IMR-90 (cell line): Measurements from ENCODE around the gene ERGIC1. TPM values are rescaled to one million over a fixed set of nuclear protein-coding genes. Genes with fewer than 3 reads are reported as not detected.

ENCODE experiments used
- ATAC-seq: fragments of 200-7000 bp; cut with Tn5 transposase; 2 replicates; pipeline ENCODE4 v1.9.1; 2020; ENCODE audit warnings: low read depth, mild to moderate bottlenecking, moderate library complexity
- BruUV-seq: library from RNA; stranded (reverse); fragments of 400-500 nt; replicated peaks from 2 replicates; lab custom pipeline; 2021; lab: Mats Ljungman, UMichigan
- CTCF ChIA-PET: fragments of 300-600 bp; formaldehyde crosslinking; extraction: SDS; loops from one replicate; lab custom pipeline; 2021; ENCODE audit warnings: antibody characterized with exemption; lab: Yijun Ruan, JAX
- POLR2A ChIA-PET: fragments of 300-600 bp; sonication (Branson Sonifier 250); formaldehyde crosslinking; loops from one replicate; lab custom pipeline; 2022; ENCODE audit warnings: antibody characterized with exemption; ENCODE audit not compliant: unreplicated experiment; lab: Charles Lee
- DNase-seq: peaks from one replicate; pipeline ENCODE4 v3.0.0; 2013
- H2AFZ ChIP-seq: replicated peaks from 2 replicates; pipeline ENCODE3; 2013; ENCODE audit warnings: low read length, mild to moderate bottlenecking; ENCODE audit not compliant: poor library complexity
- H2AK5ac ChIP-seq: 2 replicates; pipeline ENCODE4 v1.6.1; 2013; ENCODE audit warnings: low read depth, low read length, inconsistent platforms
- H2AK9ac ChIP-seq: replicated peaks from 2 replicates; pipeline ENCODE3; 2013; ENCODE audit warnings: mild to moderate bottlenecking, low read depth, low read length, moderate library complexity; ENCODE audit not compliant: poor library complexity
- H2BK120ac ChIP-seq: 2 replicates; pipeline ENCODE4 v1.6.1; 2013; ENCODE audit warnings: low read depth, low read length, inconsistent platforms
- H2BK15ac ChIP-seq: 3 replicates; pipeline ENCODE4 v1.6.1; 2013; ENCODE audit warnings: low read depth, low read length, inconsistent platforms
- H2BK20ac ChIP-seq: 2 replicates; pipeline ENCODE4 v1.6.1; 2013; ENCODE audit warnings: low read depth, mild to moderate bottlenecking, inconsistent platforms, low read length, moderate library complexity
- H2BK5ac ChIP-seq: 2 replicates; pipeline ENCODE4 v1.6.1; 2013; ENCODE audit warnings: mild to moderate bottlenecking, low read depth, low read length, inconsistent platforms; ENCODE audit not compliant: poor library complexity, severe bottlenecking
- H3K14ac ChIP-seq: replicated peaks from 2 replicates; pipeline ENCODE4 v1.6.1; 2013; ENCODE audit warnings: low read depth, low read length, inconsistent platforms
- H3K18ac ChIP-seq: 2 replicates; pipeline ENCODE4 v1.6.1; 2013; ENCODE audit warnings: low read depth, low read length, control low read depth
- H3K23ac ChIP-seq: 2 replicates; pipeline ENCODE4 v1.6.1; 2013; ENCODE audit warnings: low read depth, low read length, inconsistent platforms
- H3K27ac ChIP-seq: 2 replicates; pipeline ENCODE4 v1.5.1; 2013; ENCODE audit warnings: mild to moderate bottlenecking, control low read depth, low read length; ENCODE audit not compliant: insufficient read depth
- H3K27me3 ChIP-seq: 2 replicates; pipeline ENCODE4 v1.6.1; 2013; ENCODE audit warnings: low read length; ENCODE audit not compliant: control insufficient read depth, insufficient read depth
- H3K36me3 ChIP-seq: 2 replicates; pipeline ENCODE4 v1.6.1; 2013; ENCODE audit warnings: low read length, mixed read lengths; ENCODE audit not compliant: control insufficient read depth, insufficient read depth
- H3K4ac ChIP-seq: 2 replicates; pipeline ENCODE4 v1.6.1; 2013; ENCODE audit warnings: low read depth, low read length, inconsistent platforms
- H3K4me1 ChIP-seq: 2 replicates; pipeline ENCODE4 v1.6.1; 2013; ENCODE audit warnings: low read length, mixed read lengths; ENCODE audit not compliant: control insufficient read depth, insufficient read depth
- H3K4me2 ChIP-seq: 2 replicates; pipeline ENCODE4 v1.6.1; 2013; ENCODE audit warnings: low read depth, mild to moderate bottlenecking, control low read depth, low read length, moderate library complexity
- H3K4me3 ChIP-seq: 2 replicates; pipeline ENCODE4 v1.5.1; 2013; ENCODE audit warnings: low read depth, mild to moderate bottlenecking, control low read depth, low read length, moderate library complexity; ENCODE audit not compliant: insufficient read depth
- H3K56ac ChIP-seq: 2 replicates; pipeline ENCODE4 v1.6.1; 2013; ENCODE audit warnings: low read length, inconsistent platforms; ENCODE audit not compliant: insufficient read depth; ENCODE audit errors: extremely low read depth
- H3K79me1 ChIP-seq, 2 experiments: 2 replicates each; pipeline ENCODE4 v1.6.1; 2013; ENCODE audit warnings: low read length in 2 of 2, inconsistent platforms in 1 of 2, low read depth in 1 of 2
- H3K9ac ChIP-seq: 2 replicates; pipeline ENCODE4 v1.6.1; 2013; ENCODE audit warnings: low read depth, low read length, control low read depth
- H3K9me1 ChIP-seq: 2 replicates; pipeline ENCODE4 v1.6.1; 2013; ENCODE audit warnings: low read length, inconsistent platforms; ENCODE audit not compliant: insufficient read depth
- H3K9me3 ChIP-seq: 2 replicates; pipeline ENCODE4 v1.6.1; 2013; ENCODE audit warnings: low read length; ENCODE audit not compliant: control insufficient read depth, insufficient read depth
- H4K20me1 ChIP-seq: 2 replicates; pipeline ENCODE4 v1.6.1; 2013; ENCODE audit warnings: low read length, inconsistent platforms; ENCODE audit not compliant: insufficient read depth
- H4K5ac ChIP-seq: 2 replicates; pipeline ENCODE4 v1.6.1; 2013; ENCODE audit warnings: mild to moderate bottlenecking, low read depth, low read length, control low read depth
- H4K8ac ChIP-seq, 2 experiments: 2 replicates each; pipeline ENCODE4 v1.6.1; 2013; ENCODE audit warnings: low read depth in 2 of 2, low read length in 2 of 2, control low read depth in 1 of 2, inconsistent platforms in 1 of 2
- H4K91ac ChIP-seq: 2 replicates; pipeline ENCODE4 v1.6.1; 2013; ENCODE audit warnings: low read depth, low read length, inconsistent platforms; ENCODE audit not compliant: insufficient read depth
- BHLHE40 ChIP-seq: fragments of 150-350 bp; IDR thresholded peaks from 2 replicates; pipeline ENCODE4 v1.6.1; 2016; ENCODE audit warnings: mild to moderate bottlenecking, low read depth, low read length
- CEBPB ChIP-seq: IDR thresholded peaks from 2 replicates; pipeline ENCODE4 v1.6.1; 2012; ENCODE audit warnings: low read depth, low read length, improper control_type of control experiment
- CHD1 ChIP-seq: IDR thresholded peaks from 2 replicates; pipeline ENCODE4 v1.6.1; 2012; ENCODE audit warnings: low read depth, low read length, improper control_type of control experiment
- CTCF ChIP-seq: conservative IDR thresholded peaks from 2 replicates; pipeline ENCODE4 v1.5.1; 2012; ENCODE audit warnings: mild to moderate bottlenecking, low read depth, low read length, improper control_type of control experiment
- ELK1 ChIP-seq: fragments of 150-350 bp; IDR thresholded peaks from 2 replicates; pipeline ENCODE4 v1.6.1; 2016; ENCODE audit warnings: low read depth, mild to moderate bottlenecking, low read length, moderate library complexity, borderline replicate concordance
- MAZ ChIP-seq: IDR thresholded peaks from 2 replicates; pipeline ENCODE4 v1.6.1; 2012; ENCODE audit warnings: low read depth, mild to moderate bottlenecking, low read length, improper control_type of control experiment, moderate library complexity, borderline replicate concordance
- MXI1 ChIP-seq: IDR thresholded peaks from 2 replicates; pipeline ENCODE4 v1.6.1; 2012; ENCODE audit warnings: low read depth, mild to moderate bottlenecking, low read length, moderate library complexity, borderline replicate concordance
- NFE2L2 ChIP-seq: fragments of 150-350 bp; IDR thresholded peaks from 2 replicates; pipeline ENCODE4 v1.6.1; 2016; ENCODE audit warnings: low read depth, mild to moderate bottlenecking, low read length
- RAD21 ChIP-seq: IDR thresholded peaks from 2 replicates; pipeline ENCODE4 v1.6.1; 2012; ENCODE audit warnings: low read length, improper control_type of control experiment
- RCOR1 ChIP-seq: IDR thresholded peaks from 2 replicates; pipeline ENCODE4 v1.6.1; 2012; ENCODE audit warnings: mild to moderate bottlenecking, low read length, improper control_type of control experiment; ENCODE audit not compliant: insufficient replicate concordance
- RFX5 ChIP-seq: IDR thresholded peaks from 2 replicates; pipeline ENCODE4 v1.8.0; 2012; ENCODE audit warnings: low read depth, mild to moderate bottlenecking, low read length, moderate library complexity
- SMC3 ChIP-seq: fragments of 150-350 bp; IDR thresholded peaks from 2 replicates; pipeline ENCODE4 v1.6.1; 2016; ENCODE audit warnings: low read depth, mild to moderate bottlenecking, antibody characterized with exemption, low read length, moderate library complexity
- WGBS, 2 experiments: methylation state at CpG; one replicate each; pipeline versions ENCODE4 v1.1.5 to v1.1.7; 2013; ENCODE audit warnings: missing lambda C conversion rate in 2 of 2; ENCODE audit not compliant: insufficient read length in 1 of 2; ENCODE audit errors: extremely low coverage in 2 of 2; 5-methylcytosine and 5-hydroxymethylcytosine counted together
- dilution Hi-C: fragments of 300-500 bp; cut with HindIII; formaldehyde crosslinking; loops from one replicate; pipeline ENCODE4 v1.14.3; 2018; ENCODE audit warnings: low sequenced_read_pairs; ENCODE audit not compliant: unreplicated experiment
- in situ Hi-C: fragments of 300-500 bp; cut with MboI; formaldehyde crosslinking; loops from 3 replicates; pipeline ENCODE4 v1.14.3; 2019; ENCODE audit warnings: low sequenced_read_pairs, inconsistent platforms, mixed read lengths
- intact Hi-C: fragments of 100-400 bp; cut with micrococcal nuclease; formaldehyde crosslinking; loops from 2 replicates; pipeline ENCODE4 v1.10.0; 2022
- polyA plus RNA-seq, 3 experiments: library from polyadenylated mRNA; depleted of rRNA; stranded (reverse); fragments of >200 nt; gene quantifications; 2 replicates each; pipeline ENCODE4 v1.2.3, GENCODE V29; 2012; ENCODE audit warnings: low replicate concordance in 1 of 3
- total RNA-seq: library from RNA; depleted of rRNA; stranded (reverse); fragments of >200 nt; gene quantifications from 2 replicates; pipeline ENCODE4 v1.2.3, GENCODE V29; 2012

Gene ERGIC1
- total and polyA plus RNA-seq, 2 of the 4 experiments (the other 2 are of a cell fraction): 134 to 192 TPM

GRCh38 chr5:172833686-172834414 lies at the start of gene ERGIC1 (continued):
- no peak for TF ChIP-seq RCOR1
- TF ChIP-seq BHLHE40: no peak
- TF ChIP-seq MAZ: peak; percentile 51; the same call in 1 of the 2 replicates
- no peak for TF ChIP-seq RFX5
- peak; percentile 19; the same call in 1 of the 2 replicates for TF ChIP-seq RAD21

- Histone ChIP-seq H4K8ac (no peak overlapping the region), H2AK9ac (no peak overlapping the region), H3K4ac (no peak overlapping the region; the same call in 1 of the 2 replicates), H2BK5ac (no peak overlapping the region), H3K27ac (no peak overlapping the region), H3K14ac (no peak overlapping the region), H3K4me2 (no peak overlapping the region), H2AFZ (peak overlapping the region; percentile 32), H3K9ac (no peak overlapping the region), H3K79me1 (no peaks in the 10 kb centered on the region), H3K27me3 (no peaks in the 10 kb centered on the region), H3K4me1 (peaks cover 13% of the 10 kb centered on the region), H3K4me3 (no peak overlapping the region), H3K23ac (no peak overlapping the region), H3K18ac (no peak overlapping the region), H2BK15ac (no peak overlapping the region), H2BK20ac (no peak overlapping the region), H4K5ac (no peak overlapping the region), H3K56ac (no peak overlapping the region), H2BK120ac (no peak overlapping the region), H3K9me1 (peaks cover 6% of the 10 kb centered on the region), H4K91ac (no peak overlapping the region), H4K20me1 (no peaks in the 10 kb centered on the region), H3K36me3 (no peaks in the 10 kb centered on the region), H3K9me3 (no peaks in the 10 kb centered on the region), H2AK5ac (0 out of 2 replicates have a peak overlapping the region, but pooled peaks have one; percentile 33)
- intact Hi-C loops (no loop called here), dilution Hi-C loops (no loop called here), in situ Hi-C loops (no loop called here)
- POLR2A ChIA-PET: no interaction called here
- CTCF ChIA-PET: no interaction called here
- ATAC-seq (no peak), DNase-seq (no peak)
- no TSS peak for BruUV-seq
- WGBS, 2 experiments: 100% methylated on average over 1 of the region's 7 CpGs; no CpG with 5 or more reads in 1 of the 2 experiments
- TF ChIP-seq SMC3 (no peak), CTCF (no peak), ELK1 (no peak), MAZ (no peak), CEBPB (no peak), MXI1 (no peak), CHD1 (no peak), NFE2L2 (no peak), RFX5 (no peak)
These were observed 48.5 kb upstream of the ERGIC1 start for GRCh38 chr5:172785429-172786088.
